ENCODE measurements around the gene LIME1.

GRCh38 chr20:63775096-63775978 lies 38.9 kb downstream of the LIME1 start:
- TF ChIP-seq NRF1 (IDR thresholded peaks at IDR 0.05; ENCODE audit: low read depth, low read length) = no peak
- peak; percentile 15; the same call in 1 of the 2 replicates for TF ChIP-seq MAX (IDR thresholded peaks at IDR 0.05)
- TF ChIP-seq CTCF (IDR thresholded peaks at IDR 0.05; ENCODE audit: control extremely low read depth in 1 of 3, insufficient read depth in 1 of 3, low read depth in 1 of 3, low read length in 3 of 3) = peak; percentile 72 to 81 (median 76)
- no peak for TF ChIP-seq POLR2AphosphoS5 (IDR thresholded peaks at IDR 0.05; ENCODE audit: low read depth, low read length)
- TF ChIP-seq MAFK (IDR thresholded peaks at IDR 0.05; ENCODE audit: low read depth, low read length) = no peak
- no peak for TF ChIP-seq NANOG (IDR thresholded peaks at IDR 0.05; ENCODE audit: insufficient read depth, low read depth, low read length, poor library complexity, severe bottlenecking)
